IMR-90 (cell line): Measurements from ENCODE around the gene CPSF2. TPM values are rescaled to one million over a fixed set of nuclear protein-coding genes. Genes with fewer than 3 reads are reported as not detected.

Source experiments
- ATAC-seq: fragments of 200-7000 bp; cut with Tn5 transposase; 2 replicates; pipeline ENCODE4 v1.9.1; 2020; ENCODE audit warnings: low read depth, mild to moderate bottlenecking, moderate library complexity
- BruUV-seq: library from RNA; stranded (reverse); fragments of 400-500 nt; replicated peaks from 2 replicates; lab custom pipeline; 2021; lab: Mats Ljungman, UMichigan
- CTCF ChIA-PET: fragments of 300-600 bp; formaldehyde crosslinking; extraction: SDS; loops from one replicate; lab custom pipeline; 2021; ENCODE audit warnings: antibody characterized with exemption; lab: Yijun Ruan, JAX
- POLR2A ChIA-PET: fragments of 300-600 bp; sonication (Branson Sonifier 250); formaldehyde crosslinking; loops from one replicate; lab custom pipeline; 2022; ENCODE audit warnings: antibody characterized with exemption; ENCODE audit not compliant: unreplicated experiment; lab: Charles Lee
- DNase-seq: peaks from one replicate; pipeline ENCODE4 v3.0.0; 2013
- H2AFZ ChIP-seq: replicated peaks from 2 replicates; pipeline ENCODE3; 2013; ENCODE audit warnings: low read length, mild to moderate bottlenecking; ENCODE audit not compliant: poor library complexity
- H2AK5ac ChIP-seq: 2 replicates; pipeline ENCODE4 v1.6.1; 2013; ENCODE audit warnings: low read depth, low read length, inconsistent platforms
- H2AK9ac ChIP-seq: replicated peaks from 2 replicates; pipeline ENCODE3; 2013; ENCODE audit warnings: mild to moderate bottlenecking, low read depth, low read length, moderate library complexity; ENCODE audit not compliant: poor library complexity
- H2BK120ac ChIP-seq: 2 replicates; pipeline ENCODE4 v1.6.1; 2013; ENCODE audit warnings: low read depth, low read length, inconsistent platforms
- H2BK15ac ChIP-seq: 3 replicates; pipeline ENCODE4 v1.6.1; 2013; ENCODE audit warnings: low read depth, low read length, inconsistent platforms
- H2BK20ac ChIP-seq: 2 replicates; pipeline ENCODE4 v1.6.1; 2013; ENCODE audit warnings: low read depth, mild to moderate bottlenecking, inconsistent platforms, low read length, moderate library complexity
- H2BK5ac ChIP-seq: 2 replicates; pipeline ENCODE4 v1.6.1; 2013; ENCODE audit warnings: mild to moderate bottlenecking, low read depth, low read length, inconsistent platforms; ENCODE audit not compliant: poor library complexity, severe bottlenecking
- H3K14ac ChIP-seq: replicated peaks from 2 replicates; pipeline ENCODE4 v1.6.1; 2013; ENCODE audit warnings: low read depth, low read length, inconsistent platforms
- H3K18ac ChIP-seq: 2 replicates; pipeline ENCODE4 v1.6.1; 2013; ENCODE audit warnings: low read depth, low read length, control low read depth
- H3K23ac ChIP-seq: 2 replicates; pipeline ENCODE4 v1.6.1; 2013; ENCODE audit warnings: low read depth, low read length, inconsistent platforms
- H3K27ac ChIP-seq: 2 replicates; pipeline ENCODE4 v1.5.1; 2013; ENCODE audit warnings: mild to moderate bottlenecking, control low read depth, low read length; ENCODE audit not compliant: insufficient read depth
- H3K27me3 ChIP-seq: 2 replicates; pipeline ENCODE4 v1.6.1; 2013; ENCODE audit warnings: low read length; ENCODE audit not compliant: control insufficient read depth, insufficient read depth
- H3K36me3 ChIP-seq: 2 replicates; pipeline ENCODE4 v1.6.1; 2013; ENCODE audit warnings: low read length, mixed read lengths; ENCODE audit not compliant: control insufficient read depth, insufficient read depth
- H3K4ac ChIP-seq: 2 replicates; pipeline ENCODE4 v1.6.1; 2013; ENCODE audit warnings: low read depth, low read length, inconsistent platforms
- H3K4me1 ChIP-seq: 2 replicates; pipeline ENCODE4 v1.6.1; 2013; ENCODE audit warnings: low read length, mixed read lengths; ENCODE audit not compliant: control insufficient read depth, insufficient read depth
- H3K4me2 ChIP-seq: 2 replicates; pipeline ENCODE4 v1.6.1; 2013; ENCODE audit warnings: low read depth, mild to moderate bottlenecking, control low read depth, low read length, moderate library complexity
- H3K4me3 ChIP-seq: 2 replicates; pipeline ENCODE4 v1.5.1; 2013; ENCODE audit warnings: low read depth, mild to moderate bottlenecking, control low read depth, low read length, moderate library complexity; ENCODE audit not compliant: insufficient read depth
- H3K56ac ChIP-seq: 2 replicates; pipeline ENCODE4 v1.6.1; 2013; ENCODE audit warnings: low read length, inconsistent platforms; ENCODE audit not compliant: insufficient read depth; ENCODE audit errors: extremely low read depth
- H3K79me1 ChIP-seq, 2 experiments: 2 replicates each; pipeline ENCODE4 v1.6.1; 2013; ENCODE audit warnings: low read length in 2 of 2, inconsistent platforms in 1 of 2, low read depth in 1 of 2
- H3K9ac ChIP-seq: 2 replicates; pipeline ENCODE4 v1.6.1; 2013; ENCODE audit warnings: low read depth, low read length, control low read depth
- H3K9me1 ChIP-seq: 2 replicates; pipeline ENCODE4 v1.6.1; 2013; ENCODE audit warnings: low read length, inconsistent platforms; ENCODE audit not compliant: insufficient read depth
- H3K9me3 ChIP-seq: 2 replicates; pipeline ENCODE4 v1.6.1; 2013; ENCODE audit warnings: low read length; ENCODE audit not compliant: control insufficient read depth, insufficient read depth
- H4K20me1 ChIP-seq: 2 replicates; pipeline ENCODE4 v1.6.1; 2013; ENCODE audit warnings: low read length, inconsistent platforms; ENCODE audit not compliant: insufficient read depth
- H4K5ac ChIP-seq: 2 replicates; pipeline ENCODE4 v1.6.1; 2013; ENCODE audit warnings: mild to moderate bottlenecking, low read depth, low read length, control low read depth
- H4K8ac ChIP-seq, 2 experiments: 2 replicates each; pipeline ENCODE4 v1.6.1; 2013; ENCODE audit warnings: low read depth in 2 of 2, low read length in 2 of 2, control low read depth in 1 of 2, inconsistent platforms in 1 of 2
- H4K91ac ChIP-seq: 2 replicates; pipeline ENCODE4 v1.6.1; 2013; ENCODE audit warnings: low read depth, low read length, inconsistent platforms; ENCODE audit not compliant: insufficient read depth
- BHLHE40 ChIP-seq: fragments of 150-350 bp; IDR thresholded peaks from 2 replicates; pipeline ENCODE4 v1.6.1; 2016; ENCODE audit warnings: mild to moderate bottlenecking, low read depth, low read length
- CEBPB ChIP-seq: IDR thresholded peaks from 2 replicates; pipeline ENCODE4 v1.6.1; 2012; ENCODE audit warnings: low read depth, low read length, improper control_type of control experiment
- CHD1 ChIP-seq: IDR thresholded peaks from 2 replicates; pipeline ENCODE4 v1.6.1; 2012; ENCODE audit warnings: low read depth, low read length, improper control_type of control experiment
- FOS ChIP-seq: fragments of 150-350 bp; IDR thresholded peaks from 2 replicates; pipeline ENCODE4 v1.6.1; 2016; ENCODE audit warnings: low read depth, low read length
- MAFK ChIP-seq: IDR thresholded peaks from 2 replicates; pipeline ENCODE4 v1.6.1; 2012; ENCODE audit warnings: low read depth, low read length, improper control_type of control experiment
- MAZ ChIP-seq: IDR thresholded peaks from 2 replicates; pipeline ENCODE4 v1.6.1; 2012; ENCODE audit warnings: low read depth, mild to moderate bottlenecking, low read length, improper control_type of control experiment, moderate library complexity, borderline replicate concordance
- MXI1 ChIP-seq: IDR thresholded peaks from 2 replicates; pipeline ENCODE4 v1.6.1; 2012; ENCODE audit warnings: low read depth, mild to moderate bottlenecking, low read length, moderate library complexity, borderline replicate concordance
- NFE2L2 ChIP-seq: fragments of 150-350 bp; IDR thresholded peaks from 2 replicates; pipeline ENCODE4 v1.6.1; 2016; ENCODE audit warnings: low read depth, mild to moderate bottlenecking, low read length
- POLR2A ChIP-seq: IDR thresholded peaks from 2 replicates; pipeline ENCODE4 v1.6.1; 2012; ENCODE audit warnings: mild to moderate bottlenecking, low read depth, low read length
- RAD21 ChIP-seq: IDR thresholded peaks from 2 replicates; pipeline ENCODE4 v1.6.1; 2012; ENCODE audit warnings: low read length, improper control_type of control experiment
- RCOR1 ChIP-seq: IDR thresholded peaks from 2 replicates; pipeline ENCODE4 v1.6.1; 2012; ENCODE audit warnings: mild to moderate bottlenecking, low read length, improper control_type of control experiment; ENCODE audit not compliant: insufficient replicate concordance
- RFX5 ChIP-seq: IDR thresholded peaks from 2 replicates; pipeline ENCODE4 v1.8.0; 2012; ENCODE audit warnings: low read depth, mild to moderate bottlenecking, low read length, moderate library complexity
- SMC3 ChIP-seq: fragments of 150-350 bp; IDR thresholded peaks from 2 replicates; pipeline ENCODE4 v1.6.1; 2016; ENCODE audit warnings: low read depth, mild to moderate bottlenecking, antibody characterized with exemption, low read length, moderate library complexity
- USF2 ChIP-seq: fragments of 150-350 bp; IDR thresholded peaks from 2 replicates; pipeline ENCODE4 v1.6.1; 2017; ENCODE audit warnings: mild to moderate bottlenecking, antibody characterized with exemption, low read length, low read depth
- WGBS, 2 experiments: methylation state at CpG; one replicate each; pipeline versions ENCODE4 v1.1.5 to v1.1.7; 2013; ENCODE audit warnings: missing lambda C conversion rate in 2 of 2; ENCODE audit not compliant: insufficient read length in 1 of 2; ENCODE audit errors: extremely low coverage in 2 of 2; 5-methylcytosine and 5-hydroxymethylcytosine counted together
- dilution Hi-C: fragments of 300-500 bp; cut with HindIII; formaldehyde crosslinking; loops from one replicate; pipeline ENCODE4 v1.14.3; 2018; ENCODE audit warnings: low sequenced_read_pairs; ENCODE audit not compliant: unreplicated experiment
- in situ Hi-C: fragments of 300-500 bp; cut with MboI; formaldehyde crosslinking; loops from 3 replicates; pipeline ENCODE4 v1.14.3; 2019; ENCODE audit warnings: low sequenced_read_pairs, inconsistent platforms, mixed read lengths
- intact Hi-C: fragments of 100-400 bp; cut with micrococcal nuclease; formaldehyde crosslinking; loops from 2 replicates; pipeline ENCODE4 v1.10.0; 2022
- polyA plus RNA-seq, 3 experiments: library from polyadenylated mRNA; depleted of rRNA; stranded (reverse); fragments of >200 nt; gene quantifications; 2 replicates each; pipeline ENCODE4 v1.2.3, GENCODE V29; 2012; ENCODE audit warnings: low replicate concordance in 1 of 3
- total RNA-seq: library from RNA; depleted of rRNA; stranded (reverse); fragments of >200 nt; gene quantifications from 2 replicates; pipeline ENCODE4 v1.2.3, GENCODE V29; 2012
- TF ChIP-seq, protein P1 (sequence below): fragments of 150-350 bp; IDR thresholded peaks from 2 replicates; pipeline ENCODE4 v1.6.1; 2016; ENCODE audit warnings: low read depth, mild to moderate bottlenecking, low read length, moderate library complexity, borderline replicate concordance

Gene CPSF2
- total and polyA plus RNA-seq, 2 of the 4 experiments (the other 2 are of a cell fraction) = 18.5 to 30.6 TPM

DNA sequence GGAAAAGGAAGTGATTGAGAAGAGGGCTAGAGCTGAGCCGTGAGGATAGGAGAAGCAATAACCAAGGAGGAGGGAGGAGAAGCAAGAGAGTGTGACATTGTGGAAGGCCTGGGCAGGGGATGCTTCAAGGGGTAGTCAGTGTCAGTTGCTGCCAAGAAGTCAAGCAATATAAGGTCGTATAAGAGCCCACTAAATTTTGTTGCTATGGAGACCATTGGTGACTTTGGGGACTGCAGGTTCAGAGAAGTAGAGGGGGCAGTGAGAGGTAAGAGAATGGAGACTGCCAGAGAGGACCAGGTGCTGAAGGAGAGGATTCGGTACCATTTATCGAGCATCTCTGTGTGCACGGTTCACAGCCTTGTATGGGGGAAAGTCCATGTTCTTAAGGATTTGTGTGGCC, 12.3 kb upstream of the CPSF2 start:
- dilution Hi-C loops = no loop called here
- Histone ChIP-seq H3K4me2 (no peak overlapping the region), H2BK120ac (no peak overlapping the region), H3K36me3 (no peaks in the 10 kb centered on the region), H3K23ac (no peak overlapping the region), H4K5ac (no peak overlapping the region), H3K56ac (no peak overlapping the region), H3K9me3 (no peaks in the 10 kb centered on the region), H3K4ac (no peak overlapping the region), H4K8ac (no peak overlapping the region), H3K27me3 (no peaks in the 10 kb centered on the region), H4K20me1 (no peaks in the 10 kb centered on the region), H2BK20ac (no peak overlapping the region), H4K91ac (no peak overlapping the region), H3K79me1 (peaks cover 0 to 5% of the 10 kb centered on the region in 2 experiments; a peak in 2 of 4 replicates), H3K9me1 (no peaks in the 10 kb centered on the region; the same call in 1 of the 2 replicates), H2AFZ (no peak overlapping the region), H3K4me1 (peaks cover 3% of the 10 kb centered on the region; the same call in 1 of the 2 replicates), H3K9ac (no peak overlapping the region), H3K4me3 (no peak overlapping the region), H2AK5ac (no peak overlapping the region), H3K27ac (no peak overlapping the region), H2AK9ac (no peak overlapping the region), H2BK15ac (no peak overlapping the region), H3K18ac (no peak overlapping the region), H3K14ac (no peak overlapping the region), H2BK5ac (no peak overlapping the region)
- POLR2A ChIA-PET = interaction anchor here (0.6 kb wide), 1 partner anchor 7 kb away, joined by 4 read pairs; no protein-coding TSS in a partner anchor
- intact Hi-C loops = loop anchor here (10.0 kb wide), 1 partner anchor 165 kb away; the partner anchor contains the start of gene FBLN5
- BruUV-seq = no TSS peak
- ATAC-seq (no peak), DNase-seq (no peak)
- TF ChIP-seq RAD21 = no peak
- TF ChIP-seq RFX5 = no peak
- no peak for TF ChIP-seq POLR2A
- TF ChIP-seq FOS = no peak
- TF ChIP-seq MAFK = no peak
- no peak for TF ChIP-seq NFE2L2
- TF ChIP-seq BHLHE40 = no peak
- TF ChIP-seq CEBPB = no peak
- no peak for TF ChIP-seq USF2
- no peak for TF ChIP-seq MAZ
- TF ChIP-seq, protein P1, sequence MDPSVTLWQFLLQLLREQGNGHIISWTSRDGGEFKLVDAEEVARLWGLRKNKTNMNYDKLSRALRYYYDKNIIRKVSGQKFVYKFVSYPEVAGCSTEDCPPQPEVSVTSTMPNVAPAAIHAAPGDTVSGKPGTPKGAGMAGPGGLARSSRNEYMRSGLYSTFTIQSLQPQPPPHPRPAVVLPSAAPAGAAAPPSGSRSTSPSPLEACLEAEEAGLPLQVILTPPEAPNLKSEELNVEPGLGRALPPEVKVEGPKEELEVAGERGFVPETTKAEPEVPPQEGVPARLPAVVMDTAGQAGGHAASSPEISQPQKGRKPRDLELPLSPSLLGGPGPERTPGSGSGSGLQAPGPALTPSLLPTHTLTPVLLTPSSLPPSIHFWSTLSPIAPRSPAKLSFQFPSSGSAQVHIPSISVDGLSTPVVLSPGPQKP = no peak
- no peak for TF ChIP-seq SMC3
- no peak for TF ChIP-seq RCOR1
- TF ChIP-seq MXI1 = no peak
- TF ChIP-seq CHD1 = no peak
- CTCF ChIA-PET = interaction anchor here (0.6 to 0.7 kb wide), 2 partner anchors 13 to 15 kb away, joined by 3 to 6 read pairs; no protein-coding TSS in a partner anchor
- in situ Hi-C loops = no loop called here
- 73% methylated on average over 5 of the region's 5 CpGs; no CpG with 5 or more reads in 1 of the 2 experiments for WGBS, 2 experiments
